ENCODE measurements around the gene TEAD3. TPM values are rescaled to one million over a fixed set of nuclear protein-coding genes. Genes with fewer than 3 reads are reported as not detected.
A peak's percentile ranks its signal among the peaks of the same experiment; 100 is the strongest.

TEAD3 gene
- 10 to 100 TPM; 11.5 to 14.8 (median 13.5) TPM for total RNA-seq

DNA sequence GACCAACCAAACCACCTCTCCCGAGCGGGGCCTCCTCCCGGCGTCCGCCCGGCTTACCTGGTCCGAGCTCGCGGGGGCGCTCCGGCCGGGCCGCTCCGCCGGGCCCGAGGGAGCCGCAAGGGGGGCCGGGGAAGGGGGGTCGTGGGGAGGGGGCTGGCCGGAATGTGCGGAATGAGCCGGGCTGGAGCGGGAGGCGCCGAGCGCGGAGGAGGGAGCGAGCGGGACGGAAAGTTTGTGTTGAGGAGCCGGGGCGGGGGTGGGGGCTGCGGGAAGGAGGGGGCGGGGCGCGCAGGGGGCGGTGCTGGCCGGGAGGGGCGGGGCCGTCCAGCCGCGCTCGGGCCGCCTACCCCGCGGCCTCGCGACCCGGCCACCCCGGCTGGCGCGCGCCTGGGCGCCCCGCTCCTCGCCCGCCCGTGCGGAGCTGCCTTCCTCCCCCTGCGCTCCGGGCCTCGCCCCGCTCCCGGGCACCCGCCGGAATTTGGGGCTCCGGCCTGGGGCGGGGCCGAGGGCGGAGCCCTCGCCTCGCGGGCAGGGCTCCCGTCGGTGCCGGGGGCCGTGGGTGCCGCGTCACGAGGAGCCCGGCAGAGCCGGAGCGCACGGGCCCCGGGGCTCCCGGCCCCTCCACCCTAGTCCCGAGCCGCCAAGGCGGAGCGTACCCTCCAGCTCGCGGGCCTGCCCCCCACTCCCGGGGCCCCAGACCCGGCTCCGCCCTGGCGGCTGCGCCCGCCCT is at the start of gene TEAD3:
TEAD3 (minus strand) TSS at position 239 of the 730 bp plus-strand sequence.
- H3K9me3 ChIP-seq: no peaks in the 10 kb centered on the region
- peak in 1 of 2 donors; percentile 23 for DNase-seq
- peak within 1 kb of the TSS; percentile 93 to 99 (median 96) for H3K27ac ChIP-seq
- peak; percentile 86 to 87 for TF ChIP-seq POLR2A (IDR thresholded peaks at IDR 0.05)
- TF ChIP-seq CTCF (IDR thresholded peaks at IDR 0.05 in 4 of 5, conservative IDR thresholded peaks at IDR 0.05 in 1 of 5): peak in 2 of 5 experiments; percentile 14 to 22
- H3K27me3 ChIP-seq: no peaks in the 10 kb centered on the region
- no peaks in the 10 kb centered on the region for H3K36me3 ChIP-seq
- peak within 1 kb of the TSS; percentile 81 to 98 (median 92) for H3K4me3 ChIP-seq
- in situ Hi-C loops (cut with MboI; ENCODE audit: low sequenced_read_pairs in 4 of 4) (no loop called here), intact Hi-C loops (cut with DNase I; ENCODE audit: low total_unique reads) (no loop called here)
- H3K4me1 ChIP-seq: peaks cover 40 to 59% of the 10 kb centered on the region in 2 donors
- peak; percentile 56 to 60 for ATAC-seq

- Histone ChIP-seq H3K4me1 (no peaks in the 10 kb centered on the region), H3K27me3 (no peaks in the 10 kb centered on the region), H3K27ac (no peak overlapping the region), H3K9me3 (no peaks in the 10 kb centered on the region), H3K4me3 (no peak overlapping the region), H3K36me3 (no peaks in the 10 kb centered on the region)
- in situ Hi-C loops (cut with MboI; ENCODE audit: low sequenced_read_pairs in 4 of 4): no loop called here
- TF ChIP-seq POLR2A (IDR thresholded peaks at IDR 0.05): no peak
- no peak for TF ChIP-seq CTCF (IDR thresholded peaks at IDR 0.05 in 4 of 5, conservative IDR thresholded peaks at IDR 0.05 in 1 of 5)
- ATAC-seq: peak in 1 of 2 donors; percentile 16
- intact Hi-C loops (cut with DNase I; ENCODE audit: low total_unique reads): no loop called here
- DNase-seq: no peak
Measured at GRCh38 chr6:35544769-35545361, 48.0 kb upstream of the TEAD3 start.

DNA sequence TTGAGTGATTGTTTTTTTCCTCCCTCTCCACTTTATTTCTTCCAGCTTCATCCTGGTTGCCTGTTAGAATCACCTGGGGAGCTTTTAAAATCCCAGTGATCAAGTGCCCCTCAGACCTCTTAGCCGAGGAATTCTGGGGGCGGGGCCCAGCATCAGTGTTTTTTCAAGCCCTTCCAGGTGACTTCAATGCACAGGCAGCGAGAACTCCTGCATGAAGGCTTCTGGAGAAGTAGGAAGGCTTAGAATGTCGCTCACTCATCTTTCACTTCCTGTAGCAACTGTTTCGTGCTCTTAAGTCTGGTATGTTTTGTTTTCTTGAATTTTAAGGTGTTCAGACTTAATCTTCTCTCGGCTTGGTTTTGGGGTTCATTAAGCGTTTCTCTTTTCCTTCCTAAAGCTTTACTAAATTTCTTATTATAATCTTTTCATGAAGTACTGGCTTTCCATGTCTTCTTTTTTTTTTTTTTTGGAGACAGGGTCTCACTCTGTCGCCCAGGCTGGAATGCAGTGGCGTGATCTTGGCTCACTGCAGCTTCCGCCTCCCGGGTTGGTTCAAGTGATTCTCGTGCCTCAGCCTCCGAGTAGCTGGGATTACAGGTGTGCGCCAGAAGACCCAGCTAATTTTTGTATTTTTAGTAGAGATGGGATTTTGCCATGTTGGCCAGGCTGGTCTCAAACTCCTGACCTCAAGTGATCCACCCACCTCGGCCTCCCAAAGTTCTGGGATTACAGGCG is 46.7 kb upstream of the TEAD3 start:
- no peak for TF ChIP-seq POLR2A (IDR thresholded peaks at IDR 0.05)
- TF ChIP-seq CTCF (IDR thresholded peaks at IDR 0.05 in 4 of 5, conservative IDR thresholded peaks at IDR 0.05 in 1 of 5): no peak
- Histone ChIP-seq H3K9me3 (no peaks in the 10 kb centered on the region), H3K4me1 (no peaks in the 10 kb centered on the region), H3K4me3 (no peak overlapping the region), H3K36me3 (no peaks in the 10 kb centered on the region), H3K27me3 (no peaks in the 10 kb centered on the region), H3K27ac (no peak overlapping the region)
- in situ Hi-C loops (cut with MboI; ENCODE audit: low sequenced_read_pairs in 4 of 4) (no loop called here), intact Hi-C loops (cut with DNase I; ENCODE audit: low total_unique reads) (no loop called here)
- DNase-seq (no peak), ATAC-seq (no peak)

- DNase-seq: no peak
- Histone ChIP-seq H3K36me3 (no peaks in the 10 kb centered on the region), H3K27ac (no peak overlapping the region), H3K27me3 (no peaks in the 10 kb centered on the region), H3K4me1 (no peaks in the 10 kb centered on the region), H3K4me3 (no peak overlapping the region), H3K9me3 (no peaks in the 10 kb centered on the region)
- in situ Hi-C loops (cut with MboI; ENCODE audit: low sequenced_read_pairs in 4 of 4) (no loop called here), intact Hi-C loops (cut with DNase I; ENCODE audit: low total_unique reads) (no loop called here)
- ATAC-seq: no peak
- no peak for TF ChIP-seq CTCF (IDR thresholded peaks at IDR 0.05 in 4 of 5, conservative IDR thresholded peaks at IDR 0.05 in 1 of 5)
- TF ChIP-seq POLR2A (IDR thresholded peaks at IDR 0.05): no peak
Measured at GRCh38 chr6:35541836-35542235, 45.0 kb upstream of the TEAD3 start.

Data from gastrocnemius medialis (tissue), 4 donors.